Thyroid gland (tissue), 4 donors: ENCODE results near the gene FBXL7. TPM values are rescaled to one million over a fixed set of nuclear protein-coding genes. Genes with fewer than 3 reads are reported as not detected.

Source experiments
- DNase-seq, 2 donors: peaks; one replicate each; pipeline ENCODE4 v3.0.0-alpha.2; 2019
- H3K27ac ChIP-seq, 3 donors: fragments of 200-600 bp; sonication (generic); 1 replicate in 2 of 3; 2 replicates in 1 of 3; pipeline ENCODE4 v1.5.1; 2016 to 2019; ENCODE audit warnings: mild to moderate bottlenecking in 1 of 3, moderate library complexity in 1 of 3
- H3K27me3 ChIP-seq: fragments of 200-600 bp; sonication (generic); one replicate; pipeline ENCODE4 v1.5.1; 2019
- H3K36me3 ChIP-seq, 2 donors: fragments of 200-600 bp; sonication (generic); one replicate each; pipeline ENCODE4 v1.5.1; 2016 to 2019
- H3K4me1 ChIP-seq, 2 donors: fragments of 200-600 bp; sonication (generic); one replicate each; pipeline ENCODE4 v1.5.1; 2017 to 2019
- H3K4me3 ChIP-seq, 3 donors: fragments of 200-600 bp; sonication (generic); replicated peaks in 1 of 3; 1 replicate in 2 of 3; 2 replicates in 1 of 3; pipeline ENCODE4 v1.5.1; 2016; ENCODE audit warnings: mild to moderate bottlenecking in 1 of 3
- H3K9me3 ChIP-seq: fragments of 200-600 bp; sonication (generic); one replicate; pipeline ENCODE4 v1.5.1; 2017
- POLR2A ChIP-seq, 2 donors: fragments of 450-650 bp; IDR thresholded peaks; one replicate each; pipeline ENCODE4 v1.6.1; 2017; ENCODE audit warnings: antibody characterized with exemption in 2 of 2, mild to moderate bottlenecking in 2 of 2, moderate library complexity in 1 of 2
- WGBS, 2 donors: methylation state at CpG; one replicate each; pipeline ENCODE4 v1.1.5; 2017; 5-methylcytosine and 5-hydroxymethylcytosine counted together
- intact Hi-C: fragments of 100-400 bp; cut with DNase I; formaldehyde crosslinking; loops from one replicate; pipeline ENCODE4 v1.15.1; 2023
- total RNA-seq, 4 donors: library from RNA; depleted of rRNA; stranded (reverse); fragments of >200 nt; gene quantifications; one replicate each; pipeline ENCODE4 v1.2.3, GENCODE V29; 2016
- TF ChIP-seq, protein P1 (sequence below), 6 experiments: fragments of 200-600 bp in 3 of 6; fragments of 450-650 bp in 3 of 6; sonication (generic) in 3 of 6; IDR thresholded peaks; one replicate each; pipeline ENCODE4 v1.5.1; 2016 to 2019; ENCODE audit warnings: antibody characterized with exemption in 6 of 6, mild to moderate bottlenecking in 2 of 6, inconsistent platforms in 1 of 6, moderate library complexity in 1 of 6

The FBXL7 gene
- total RNA-seq, 4 donors from 2014 or later: 6.4 to 11.8 (median 9.2) TPM

DNA sequence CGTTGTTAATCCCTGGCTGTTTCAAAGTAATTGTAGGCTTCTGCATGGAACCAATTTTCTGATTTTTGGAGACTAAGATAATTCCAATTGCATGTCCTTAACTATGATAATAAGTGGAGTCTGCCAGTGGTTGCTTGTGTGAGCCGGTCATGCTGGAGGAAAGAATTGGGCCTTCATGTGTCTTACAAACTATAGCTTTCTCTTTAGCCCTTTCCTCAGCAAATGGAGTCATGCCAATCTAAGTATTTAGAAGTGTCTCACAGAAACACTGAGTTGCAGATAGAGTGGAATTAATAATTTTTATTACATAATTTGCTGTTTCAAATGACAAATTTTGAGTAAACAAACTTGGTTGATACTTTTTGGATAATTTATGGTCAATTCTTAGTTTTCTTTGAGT lies 200.4 kb downstream of the FBXL7 start:
- no peaks in the 10 kb centered on the region for H3K9me3 ChIP-seq
- H3K27ac ChIP-seq: no peak overlapping the region
- H3K36me3 ChIP-seq: no peaks in the 10 kb centered on the region
- no peak overlapping the region for H3K4me3 ChIP-seq
- no peaks in the 10 kb centered on the region for H3K27me3 ChIP-seq
- H3K4me1 ChIP-seq: peaks cover 0 to 4% of the 10 kb centered on the region in 2 donors
- TF ChIP-seq, protein P1, sequence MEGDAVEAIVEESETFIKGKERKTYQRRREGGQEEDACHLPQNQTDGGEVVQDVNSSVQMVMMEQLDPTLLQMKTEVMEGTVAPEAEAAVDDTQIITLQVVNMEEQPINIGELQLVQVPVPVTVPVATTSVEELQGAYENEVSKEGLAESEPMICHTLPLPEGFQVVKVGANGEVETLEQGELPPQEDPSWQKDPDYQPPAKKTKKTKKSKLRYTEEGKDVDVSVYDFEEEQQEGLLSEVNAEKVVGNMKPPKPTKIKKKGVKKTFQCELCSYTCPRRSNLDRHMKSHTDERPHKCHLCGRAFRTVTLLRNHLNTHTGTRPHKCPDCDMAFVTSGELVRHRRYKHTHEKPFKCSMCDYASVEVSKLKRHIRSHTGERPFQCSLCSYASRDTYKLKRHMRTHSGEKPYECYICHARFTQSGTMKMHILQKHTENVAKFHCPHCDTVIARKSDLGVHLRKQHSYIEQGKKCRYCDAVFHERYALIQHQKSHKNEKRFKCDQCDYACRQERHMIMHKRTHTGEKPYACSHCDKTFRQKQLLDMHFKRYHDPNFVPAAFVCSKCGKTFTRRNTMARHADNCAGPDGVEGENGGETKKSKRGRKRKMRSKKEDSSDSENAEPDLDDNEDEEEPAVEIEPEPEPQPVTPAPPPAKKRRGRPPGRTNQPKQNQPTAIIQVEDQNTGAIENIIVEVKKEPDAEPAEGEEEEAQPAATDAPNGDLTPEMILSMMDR (IDR thresholded peaks at IDR 0.05): no peak
- no peak for TF ChIP-seq POLR2A (IDR thresholded peaks at IDR 0.05)
- WGBS, 2 donors: 90% methylated on average over 2 of the region's 2 CpGs
- DNase-seq: no peak
- intact Hi-C loops: no loop called here

GRCh38 chr5:15702102-15702501 lies 202.1 kb downstream of the FBXL7 start:
- no peak overlapping the region for H3K27ac ChIP-seq
- no peak overlapping the region for H3K4me3 ChIP-seq
- no peaks in the 10 kb centered on the region for H3K9me3 ChIP-seq
- 94 to 96% methylated on average over 9 of the region's 9 CpGs for WGBS, 2 donors
- H3K36me3 ChIP-seq: no peaks in the 10 kb centered on the region
- no peaks in the 10 kb centered on the region for H3K27me3 ChIP-seq
- intact Hi-C loops: no loop called here
- H3K4me1 ChIP-seq: no peaks in the 10 kb centered on the region
- DNase-seq: no peak
- TF ChIP-seq, protein P1 (IDR thresholded peaks at IDR 0.05): no peak
- TF ChIP-seq POLR2A (IDR thresholded peaks at IDR 0.05): no peak

DNA sequence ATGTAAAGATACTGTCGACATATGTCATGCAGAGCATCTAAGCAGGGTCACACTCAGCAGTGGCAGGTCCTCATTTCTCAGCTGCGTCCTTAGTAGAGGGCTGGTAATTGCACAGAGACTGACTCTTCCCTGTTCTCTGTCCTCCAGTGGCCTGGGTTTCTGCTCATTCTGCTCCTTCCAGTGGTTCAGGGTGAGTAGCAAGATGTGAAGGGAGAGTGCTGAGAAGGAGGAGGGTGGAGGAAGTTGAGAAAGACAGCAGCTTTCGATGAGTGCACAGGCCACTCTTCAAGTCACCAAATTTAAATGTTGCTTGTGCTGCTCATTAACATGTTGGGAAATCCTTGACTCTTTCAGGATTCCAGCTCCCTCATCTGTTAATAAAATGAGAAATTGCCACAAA lies 203.9 kb downstream of the FBXL7 start:
- Histone ChIP-seq H3K4me3 (no peak overlapping the region), H3K36me3 (no peaks in the 10 kb centered on the region), H3K9me3 (no peaks in the 10 kb centered on the region), H3K27ac (no peak overlapping the region), H3K4me1 (no peaks in the 10 kb centered on the region), H3K27me3 (no peaks in the 10 kb centered on the region)
- TF ChIP-seq POLR2A (IDR thresholded peaks at IDR 0.05): no peak
- TF ChIP-seq, protein P1 (IDR thresholded peaks at IDR 0.05): no peak
- DNase-seq: no peak
- intact Hi-C loops: no loop called here
- WGBS, 2 donors: 66 to 70% methylated on average over 3 of the region's 3 CpGs

GRCh38 chr5:15704397-15704947 lies 204.5 kb downstream of the FBXL7 start:
- TF ChIP-seq, protein P1 (IDR thresholded peaks at IDR 0.05): no peak
- Histone ChIP-seq H3K36me3 (no peaks in the 10 kb centered on the region), H3K27me3 (no peaks in the 10 kb centered on the region), H3K4me1 (no peaks in the 10 kb centered on the region), H3K27ac (no peak overlapping the region), H3K4me3 (no peak overlapping the region), H3K9me3 (no peaks in the 10 kb centered on the region)
- intact Hi-C loops: no loop called here
- DNase-seq: no peak

- H3K4me1 ChIP-seq: no peaks in the 10 kb centered on the region
- TF ChIP-seq, protein P1 (IDR thresholded peaks at IDR 0.05): no peak
- TF ChIP-seq POLR2A (IDR thresholded peaks at IDR 0.05): no peak
- DNase-seq: no peak
- 77 to 80% methylated on average over 2 of the region's 2 CpGs for WGBS, 2 donors
- H3K9me3 ChIP-seq: no peaks in the 10 kb centered on the region
- H3K27ac ChIP-seq: no peak overlapping the region
- H3K4me3 ChIP-seq: no peak overlapping the region
- no peaks in the 10 kb centered on the region for H3K27me3 ChIP-seq
- intact Hi-C loops: no loop called here
- no peaks in the 10 kb centered on the region for H3K36me3 ChIP-seq
Measured at GRCh38 chr5:15707631-15708030, 207.7 kb downstream of the FBXL7 start.
